Measurements from ENCODE around the gene TSPAN9.

The TSPAN9 gene

DNA sequence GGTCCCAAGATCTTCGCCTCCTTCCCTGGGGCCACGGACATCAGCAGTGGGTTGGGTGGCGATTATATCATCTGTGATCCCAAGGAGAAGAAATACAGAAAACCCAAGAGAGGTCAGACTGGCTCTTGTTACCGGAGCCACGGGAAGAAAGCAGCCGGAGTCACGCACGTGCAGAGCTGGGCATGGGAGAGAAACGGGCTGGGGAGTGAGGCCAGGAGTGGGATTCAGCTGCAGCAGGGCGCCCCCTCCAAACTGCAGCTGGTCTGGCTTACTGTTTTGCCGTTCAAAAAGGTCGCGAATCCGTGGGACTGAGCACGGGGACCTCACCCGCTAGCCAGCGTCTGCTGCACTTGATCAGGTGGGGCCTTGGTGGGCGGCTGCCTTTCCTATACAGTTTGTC lies 207.2 kb downstream of the TSPAN9 start:
- Histone ChIP-seq H4K20me1 (ENCODE audit: insufficient read depth, low read length) (no peaks in the 10 kb centered on the region), H3K9me2 (ENCODE audit: low read depth, low read length) (no peaks in the 10 kb centered on the region), H3K9me3 (ENCODE audit: low read length) (no peaks in the 10 kb centered on the region), H3K27ac (ENCODE audit: low read depth, low read length, poor library complexity, severe bottlenecking) (no peak overlapping the region), H2AFZ (ENCODE audit: low read length) (no peak overlapping the region), H3K4me1 (ENCODE audit: insufficient read depth, low read length, severe bottlenecking) (no peaks in the 10 kb centered on the region), H3F3A (ENCODE audit: insufficient read depth, low read length) (no peaks in the 10 kb centered on the region), H3K27me3 (ENCODE audit: insufficient read depth, low read length) (0 out of 2 replicates have a peak, but pooled peaks cover 6% of the 10 kb centered on the region), H3K4me3 (ENCODE audit: low read depth, low read length, poor library complexity, severe bottlenecking) (no peak overlapping the region), H3K79me2 (ENCODE audit: insufficient read depth, low read length) (no peaks in the 10 kb centered on the region), H3K4me2 (ENCODE audit: low read length) (no peak overlapping the region), H3K9ac (ENCODE audit: low read length) (no peak overlapping the region), H3K36me3 (ENCODE audit: insufficient read depth, low read length) (no peaks in the 10 kb centered on the region)
- no peak for TF ChIP-seq EZH2 (IDR thresholded peaks at IDR 0.05; ENCODE audit: borderline replicate concordance, low read length)
- TF ChIP-seq, protein P1, sequence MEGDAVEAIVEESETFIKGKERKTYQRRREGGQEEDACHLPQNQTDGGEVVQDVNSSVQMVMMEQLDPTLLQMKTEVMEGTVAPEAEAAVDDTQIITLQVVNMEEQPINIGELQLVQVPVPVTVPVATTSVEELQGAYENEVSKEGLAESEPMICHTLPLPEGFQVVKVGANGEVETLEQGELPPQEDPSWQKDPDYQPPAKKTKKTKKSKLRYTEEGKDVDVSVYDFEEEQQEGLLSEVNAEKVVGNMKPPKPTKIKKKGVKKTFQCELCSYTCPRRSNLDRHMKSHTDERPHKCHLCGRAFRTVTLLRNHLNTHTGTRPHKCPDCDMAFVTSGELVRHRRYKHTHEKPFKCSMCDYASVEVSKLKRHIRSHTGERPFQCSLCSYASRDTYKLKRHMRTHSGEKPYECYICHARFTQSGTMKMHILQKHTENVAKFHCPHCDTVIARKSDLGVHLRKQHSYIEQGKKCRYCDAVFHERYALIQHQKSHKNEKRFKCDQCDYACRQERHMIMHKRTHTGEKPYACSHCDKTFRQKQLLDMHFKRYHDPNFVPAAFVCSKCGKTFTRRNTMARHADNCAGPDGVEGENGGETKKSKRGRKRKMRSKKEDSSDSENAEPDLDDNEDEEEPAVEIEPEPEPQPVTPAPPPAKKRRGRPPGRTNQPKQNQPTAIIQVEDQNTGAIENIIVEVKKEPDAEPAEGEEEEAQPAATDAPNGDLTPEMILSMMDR (IDR thresholded peaks at IDR 0.05; ENCODE audit: low read length) = no peak

DNA sequence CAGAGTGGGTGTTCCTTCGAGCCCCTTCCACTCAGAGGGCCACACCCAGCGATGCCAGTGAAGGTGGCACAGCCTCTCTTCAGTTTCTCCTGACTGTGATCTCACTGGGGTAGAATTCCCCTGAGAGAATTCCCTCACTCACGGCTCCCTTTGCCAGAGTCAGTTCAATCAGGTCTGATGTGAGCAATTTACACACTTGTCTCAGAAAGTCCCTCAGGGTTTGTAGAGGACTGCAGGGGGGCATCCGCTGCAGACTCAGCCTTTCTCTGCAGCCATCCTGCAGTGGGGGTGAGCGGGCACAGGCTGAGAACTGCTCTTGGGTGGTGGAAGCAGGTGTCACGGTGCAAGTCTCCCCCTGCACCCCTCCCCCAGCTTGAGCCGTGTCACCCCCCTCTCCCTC lies 208.4 kb downstream of the TSPAN9 start:
- H3K27ac ChIP-seq (ENCODE audit: low read depth, low read length, poor library complexity, severe bottlenecking) = no peak overlapping the region
- H3K4me3 ChIP-seq (ENCODE audit: low read depth, low read length, poor library complexity, severe bottlenecking) = no peak overlapping the region
- H2AFZ ChIP-seq (ENCODE audit: low read length) = no peak overlapping the region
- no peak overlapping the region for H3K4me2 ChIP-seq (ENCODE audit: low read length)
- no peak overlapping the region for H3K9ac ChIP-seq (ENCODE audit: low read length)
- no peaks in the 10 kb centered on the region for H3K9me2 ChIP-seq (ENCODE audit: low read depth, low read length)
- H3K79me2 ChIP-seq (ENCODE audit: insufficient read depth, low read length) = no peaks in the 10 kb centered on the region
- H3F3A ChIP-seq (ENCODE audit: insufficient read depth, low read length) = no peaks in the 10 kb centered on the region
- H3K36me3 ChIP-seq (ENCODE audit: insufficient read depth, low read length) = no peaks in the 10 kb centered on the region
- H4K20me1 ChIP-seq (ENCODE audit: insufficient read depth, low read length) = no peaks in the 10 kb centered on the region
- no peaks in the 10 kb centered on the region for H3K4me1 ChIP-seq (ENCODE audit: insufficient read depth, low read length, severe bottlenecking)
- H3K27me3 ChIP-seq (ENCODE audit: insufficient read depth, low read length) = no peaks in the 10 kb centered on the region
- H3K9me3 ChIP-seq (ENCODE audit: low read length) = no peaks in the 10 kb centered on the region
- no peak for TF ChIP-seq EZH2 (IDR thresholded peaks at IDR 0.05; ENCODE audit: borderline replicate concordance, low read length)
- TF ChIP-seq, protein P1 (IDR thresholded peaks at IDR 0.05; ENCODE audit: low read length) = no peak

DNA sequence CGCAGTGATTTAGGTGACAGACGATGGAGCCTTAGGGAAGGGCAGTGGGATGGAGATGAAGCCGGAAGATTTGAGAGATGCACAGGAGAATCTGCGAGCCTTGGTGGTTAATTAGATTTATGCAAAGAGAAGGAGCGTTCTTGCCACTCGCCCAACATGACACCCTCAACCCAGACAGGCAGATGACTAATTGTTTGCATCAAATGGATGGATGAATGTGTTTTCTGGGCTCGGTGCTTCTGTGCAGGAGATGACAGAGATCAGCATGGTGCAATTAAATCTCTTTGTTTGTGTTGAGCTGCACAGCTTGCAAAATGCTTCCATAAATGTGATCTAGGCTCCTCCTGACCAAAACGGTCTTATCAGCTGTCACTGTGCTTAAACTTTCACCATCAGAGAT lies 211.5 kb downstream of the TSPAN9 start:
- H3K36me3 ChIP-seq (ENCODE audit: insufficient read depth, low read length) = no peaks in the 10 kb centered on the region
- no peak overlapping the region for H3K4me2 ChIP-seq (ENCODE audit: low read length)
- H3K9me3 ChIP-seq (ENCODE audit: low read length) = no peaks in the 10 kb centered on the region
- H4K20me1 ChIP-seq (ENCODE audit: insufficient read depth, low read length) = no peaks in the 10 kb centered on the region
- no peaks in the 10 kb centered on the region for H3F3A ChIP-seq (ENCODE audit: insufficient read depth, low read length)
- TF ChIP-seq EZH2 (IDR thresholded peaks at IDR 0.05; ENCODE audit: borderline replicate concordance, low read length) = no peak
- TF ChIP-seq, protein P1 (IDR thresholded peaks at IDR 0.05; ENCODE audit: low read length) = no peak
- no peaks in the 10 kb centered on the region for H3K79me2 ChIP-seq (ENCODE audit: insufficient read depth, low read length)
- no peak overlapping the region for H3K4me3 ChIP-seq (ENCODE audit: low read depth, low read length, poor library complexity, severe bottlenecking)
- no peaks in the 10 kb centered on the region for H3K4me1 ChIP-seq (ENCODE audit: insufficient read depth, low read length, severe bottlenecking)
- no peak overlapping the region for H2AFZ ChIP-seq (ENCODE audit: low read length)
- H3K27ac ChIP-seq (ENCODE audit: low read depth, low read length, poor library complexity, severe bottlenecking) = no peak overlapping the region
- no peaks in the 10 kb centered on the region for H3K9me2 ChIP-seq (ENCODE audit: low read depth, low read length)
- no peak overlapping the region for H3K9ac ChIP-seq (ENCODE audit: low read length)
- H3K27me3 ChIP-seq (ENCODE audit: insufficient read depth, low read length) = no peaks in the 10 kb centered on the region; the same call in 1 of the 2 replicates

All from OCI-LY1 (cell line).